ENCODE measurements around the gene LRRC28. TPM values are rescaled to one million over a fixed set of nuclear protein-coding genes. Genes with fewer than 3 reads are reported as not detected.

LRRC28 gene
- total and polyA plus RNA-seq, 2 of the 4 experiments (the other 2 are of a cell fraction) = 12.7 to 21.1 TPM

GRCh38 chr15:99307735-99308134, 56.5 kb downstream of the LRRC28 start:
- no peak overlapping the region for H2AFZ ChIP-seq (replicated peaks; ENCODE audit: low read length, poor library complexity)
- TF ChIP-seq CTCF (conservative IDR thresholded peaks at IDR 0.05; ENCODE audit: low read depth, low read length) (no peak), ELK1 (IDR thresholded peaks at IDR 0.05; ENCODE audit: borderline replicate concordance, low read depth, low read length) (no peak), RAD21 (IDR thresholded peaks at IDR 0.05; ENCODE audit: low read length) (no peak), MAZ (IDR thresholded peaks at IDR 0.05; ENCODE audit: borderline replicate concordance, low read depth, low read length) (no peak), RCOR1 (IDR thresholded peaks at IDR 0.05; ENCODE audit: insufficient replicate concordance, low read length) (no peak), RFX5 (IDR thresholded peaks at IDR 0.05; ENCODE audit: low read depth, low read length) (no peak), POLR2A (IDR thresholded peaks at IDR 0.05; ENCODE audit: low read depth, low read length) (no peak), BHLHE40 (IDR thresholded peaks at IDR 0.05; ENCODE audit: low read depth, low read length) (no peak), MAFK (IDR thresholded peaks at IDR 0.05; ENCODE audit: low read depth, low read length) (no peak)
- no peaks in the 10 kb centered on the region for H3K27me3 ChIP-seq (ENCODE audit: control insufficient read depth, insufficient read depth, low read length)
- peak overlapping the region; percentile 76 for H2BK120ac ChIP-seq (ENCODE audit: low read depth, low read length)
- peaks cover 4% of the 10 kb centered on the region; the same call in 1 of the 2 replicates for H3K9me1 ChIP-seq (ENCODE audit: insufficient read depth, low read length)
- H3K4me3 ChIP-seq (ENCODE audit: insufficient read depth, low read depth, low read length) = no peak overlapping the region; the same call in 1 of the 2 replicates
- H3K14ac ChIP-seq (replicated peaks; ENCODE audit: low read depth, low read length) = peak overlapping the region; percentile 68
- ChIA-PET CTCF (no interaction called here), POLR2A (ENCODE audit: unreplicated experiment) (no interaction called here)
- in situ Hi-C loops (cut with MboI; ENCODE audit: low sequenced_read_pairs) = no loop called here
- no peaks in the 10 kb centered on the region for H3K36me3 ChIP-seq (ENCODE audit: control insufficient read depth, insufficient read depth, low read length)
- peak overlapping the region; percentile 19; the same call in 1 of the 3 replicates for H2BK15ac ChIP-seq (ENCODE audit: low read depth, low read length)
- H4K20me1 ChIP-seq (ENCODE audit: insufficient read depth, low read length) = no peaks in the 10 kb centered on the region
- H3K9ac ChIP-seq (ENCODE audit: low read depth, low read length) = no peak overlapping the region
- DNase-seq (peak; percentile 16), ATAC-seq (ENCODE audit: low read depth) (peak; percentile 47; the same call in 1 of the 2 replicates)
- no TSS peak for BruUV-seq (replicated peaks)
- H3K23ac ChIP-seq (ENCODE audit: low read depth, low read length) = peak overlapping the region; percentile 69; the same call in 1 of the 2 replicates
- peak overlapping the region; percentile 58; the same call in 1 of the 2 replicates for H3K4ac ChIP-seq (ENCODE audit: low read depth, low read length)
- no peak overlapping the region for H3K56ac ChIP-seq (ENCODE audit: extremely low read depth, insufficient read depth, low read length)
- peak overlapping the region in 1 of 2 experiments; percentile 24; a peak in 1 of 4 replicates for H4K8ac ChIP-seq (ENCODE audit: low read depth in 2 of 2, low read length in 2 of 2)
- peak overlapping the region; percentile 85; the same call in 1 of the 2 replicates for H3K18ac ChIP-seq (ENCODE audit: low read depth, low read length)
- 17% methylated on average over 1 of the region's 6 CpGs; no CpG with 5 or more reads in 1 of the 2 experiments for WGBS, 2 experiments (ENCODE audit: extremely low coverage in 2 of 2, insufficient read length in 1 of 2)
- peak overlapping the region; percentile 16; the same call in 1 of the 2 replicates for H2AK5ac ChIP-seq (ENCODE audit: low read depth, low read length)
- H3K27ac ChIP-seq (ENCODE audit: insufficient read depth, low read length) = no peak overlapping the region
- no peak overlapping the region for H2AK9ac ChIP-seq (replicated peaks; ENCODE audit: low read depth, low read length, poor library complexity)
- peak overlapping the region; percentile 79 for H2BK20ac ChIP-seq (ENCODE audit: low read depth, low read length)
- H3K9me3 ChIP-seq (ENCODE audit: control insufficient read depth, insufficient read depth, low read length) = no peaks in the 10 kb centered on the region
- peaks cover 5% of the 10 kb centered on the region for H3K4me1 ChIP-seq (ENCODE audit: control insufficient read depth, insufficient read depth, low read length)
- intact Hi-C loops (cut with micrococcal nuclease) = loop anchor here (5.0 kb wide), 1 partner anchor 65 kb away; no protein-coding TSS in a partner anchor
- dilution Hi-C loops (cut with HindIII; ENCODE audit: low sequenced_read_pairs, unreplicated experiment) = no loop called here
- no peaks in the 10 kb centered on the region; a peak in 1 of 4 replicates for H3K79me1 ChIP-seq (ENCODE audit: low read depth in 1 of 2, low read length in 2 of 2)
- H4K91ac ChIP-seq (ENCODE audit: insufficient read depth, low read depth, low read length) = no peak overlapping the region; the same call in 1 of the 2 replicates
- peak overlapping the region; percentile 76; the same call in 1 of the 2 replicates for H4K5ac ChIP-seq (ENCODE audit: low read depth, low read length)
- peak overlapping the region; percentile 47 for H2BK5ac ChIP-seq (ENCODE audit: low read depth, low read length, poor library complexity, severe bottlenecking)
- H3K4me2 ChIP-seq (ENCODE audit: low read depth, low read length) = peak overlapping the region; percentile 81
